Renal cortex interstitium (tissue), 15 donors: Measurements from ENCODE around the gene ANKUB1. TPM values are rescaled to one million over a fixed set of nuclear protein-coding genes. Genes with fewer than 3 reads are reported as not detected.
"Not testable (repeated sequence)": the region's sequence is repeated elsewhere in the genome, so short reads cannot be mapped to it uniquely, and the experiment has no call there.

Experiments
- DNase-seq, 11 donors: peaks; one replicate each; pipeline ENCODE4 v3.0.0-alpha.2; 2013; ENCODE audit warnings: low read depth in 9 of 11, low spot score in 4 of 11; ENCODE audit errors: extremely low read depth in 1 of 11
- long read RNA-seq, 16 experiments: transcript quantifications; one replicate each; lab custom pipeline, GENCODE V29; 2026
- polyA plus RNA-seq, 3 donors: library from polyadenylated mRNA; unstranded; fragments of 120-200 nt; gene quantifications; one replicate each; pipeline ENCODE4 v1.2.1, GENCODE V29; 2013; ENCODE audit not compliant: insufficient read length in 3 of 3

ANKUB1 gene, protein sequence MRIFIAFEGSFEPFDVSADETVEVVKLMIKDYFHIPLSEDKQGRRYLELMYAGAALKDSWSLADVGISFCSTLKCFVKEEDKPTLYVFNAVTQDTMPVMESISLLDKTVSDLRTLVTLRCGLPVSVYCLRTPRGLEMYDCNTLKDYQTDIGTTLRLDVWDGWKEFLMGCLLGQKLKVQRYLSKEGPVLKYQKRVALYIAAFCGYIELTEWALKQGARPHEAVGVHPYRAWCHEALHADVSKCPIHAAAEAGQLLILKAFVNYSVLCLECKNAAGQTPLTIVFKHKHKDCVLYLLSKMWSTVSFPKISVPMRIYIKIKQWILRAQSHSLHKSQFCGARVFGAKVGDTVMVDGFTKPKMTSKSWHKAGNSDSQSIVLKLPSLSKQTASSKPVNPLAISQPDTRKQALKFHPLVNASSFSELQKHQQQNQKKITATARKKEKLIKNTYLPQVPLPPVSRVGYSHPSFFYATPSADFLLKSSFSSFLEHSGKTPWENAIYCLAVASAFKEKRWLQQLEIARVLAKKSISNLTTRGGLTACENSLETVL
- polyA plus RNA-seq: under 1 TPM; 0.17 to 0.67 (median 0.46) TPM
- long read RNA-seq, donor 1: 0 reads
- long read RNA-seq, donor 2: 0 reads
- long read RNA-seq, donor 3: 0 reads
- long read RNA-seq, donor 4, partial matches to known transcripts: 0 of 27 reads
- long read RNA-seq, donor 4, other reads (novel, unspliced or antisense): 27 of 27 reads
- long read RNA-seq, donor 5: 0 reads
- long read RNA-seq, donor 6: 0 reads
- long read RNA-seq, donor 7: 0 reads
- long read RNA-seq, donor 8, partial matches to known transcripts: 16 of 67 reads
- long read RNA-seq, donor 8, other reads (novel, unspliced or antisense): 51 of 67 reads
- long read RNA-seq, donor 9: 0 reads
- long read RNA-seq, donor 10: 0 reads
- long read RNA-seq, donor 11: 0 reads
- long read RNA-seq, donor 12: 0 reads
- long read RNA-seq, donor 13, partial matches to known transcripts: 39 of 84 reads
- long read RNA-seq, donor 13, other reads (novel, unspliced or antisense): 45 of 84 reads
- long read RNA-seq, donor 14: 0 reads
- long read RNA-seq, donor 15, partial matches to known transcripts: 0 of 10 reads
- long read RNA-seq, donor 15, other reads (novel, unspliced or antisense): 10 of 10 reads
- long read RNA-seq, donor 16, partial matches to known transcripts: 17 of 75 reads
- long read RNA-seq, donor 16, other reads (novel, unspliced or antisense): 58 of 75 reads

DNA sequence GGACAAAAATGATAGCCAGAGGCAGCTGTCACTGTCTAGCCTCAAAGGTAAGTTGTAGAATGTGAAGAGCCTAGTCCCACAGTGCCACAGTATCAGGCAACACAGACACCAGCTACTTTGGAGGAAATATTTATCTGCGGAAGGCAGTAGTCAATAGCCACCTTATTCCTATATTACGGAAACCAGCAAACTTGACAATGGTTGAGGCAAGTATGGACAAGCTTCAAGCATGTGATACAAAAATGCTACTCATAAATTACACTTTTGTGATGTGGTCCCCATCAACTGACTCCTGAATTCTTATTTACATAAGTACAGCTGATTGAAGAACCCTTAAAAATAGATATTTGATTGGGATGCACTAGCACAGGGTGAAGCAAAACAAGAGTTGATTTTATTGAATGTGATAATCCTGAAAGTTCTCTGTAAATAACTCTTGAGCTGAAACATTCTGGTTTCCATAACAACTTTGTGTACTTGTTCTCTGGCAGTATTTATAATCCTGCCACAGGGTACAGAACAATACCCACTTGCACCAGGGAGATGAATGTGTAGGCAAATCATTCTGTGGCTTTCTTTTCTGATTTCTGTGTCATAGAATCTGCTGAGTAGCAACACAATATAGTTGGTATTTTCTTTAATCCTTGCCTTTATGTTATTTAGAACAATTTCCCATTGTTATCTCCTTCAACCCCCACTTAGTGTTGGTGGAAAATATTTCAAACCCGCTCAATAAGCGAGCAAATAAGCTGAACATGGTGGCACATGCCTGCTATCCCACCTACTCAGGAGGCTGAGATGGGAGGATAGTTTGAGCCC is at the start of gene ANKUB1:
Gene ANKUB1, minus strand, starts transcription at position 103 of the 819 bp plus-strand sequence. CDS start 188 bp downstream, outside the sequence.
- DNase-seq: no peak

DNA sequence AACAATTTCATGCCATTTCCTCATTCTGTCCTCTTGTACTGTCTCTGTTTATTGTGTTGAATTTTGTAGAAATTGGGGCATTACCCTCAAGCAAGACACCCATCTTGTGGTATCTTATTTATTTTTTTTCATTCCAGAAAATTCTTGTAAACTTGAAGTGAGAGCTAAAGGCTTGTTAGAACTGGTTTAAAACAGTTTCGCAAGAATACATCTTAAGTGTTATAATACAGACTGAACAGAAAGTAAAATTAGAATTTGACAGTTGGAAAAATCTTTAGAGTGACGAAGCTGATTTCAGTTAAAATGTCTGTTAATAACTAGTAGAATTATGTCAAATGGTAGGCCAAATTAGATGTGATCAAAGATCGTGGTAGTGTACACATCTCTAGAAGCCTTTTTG is 47.5 kb upstream of the ANKUB1 start:
- DNase-seq: no peak

GRCh38 chr3:149839469-149839868 is 47.1 kb upstream of the ANKUB1 start:
- not testable (repeated sequence) for DNase-seq

DNA sequence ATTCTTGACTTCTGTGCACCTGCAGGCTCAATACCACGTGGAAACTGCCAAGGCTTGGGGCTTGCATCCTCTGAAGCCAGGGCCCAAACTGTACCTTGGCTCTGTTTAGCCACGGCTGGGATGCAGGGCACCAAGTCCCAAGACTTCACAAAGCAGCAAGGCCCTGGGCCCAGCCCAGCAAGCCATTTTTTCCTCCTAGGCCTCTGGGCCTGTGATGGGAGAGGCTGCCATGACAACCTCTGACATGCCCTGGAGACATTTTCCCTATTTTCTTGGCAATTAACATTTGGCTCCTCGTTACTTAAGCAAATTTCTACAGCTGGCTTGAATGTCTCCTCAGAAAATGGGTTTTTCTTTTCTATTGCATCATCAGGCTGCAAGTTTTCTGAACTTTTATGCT is 46.1 kb upstream of the ANKUB1 start:
- not testable (repeated sequence) for DNase-seq

- DNase-seq: no peak
These were observed 40.9 kb upstream of the ANKUB1 start for GRCh38 chr3:149833241-149833640.

DNA sequence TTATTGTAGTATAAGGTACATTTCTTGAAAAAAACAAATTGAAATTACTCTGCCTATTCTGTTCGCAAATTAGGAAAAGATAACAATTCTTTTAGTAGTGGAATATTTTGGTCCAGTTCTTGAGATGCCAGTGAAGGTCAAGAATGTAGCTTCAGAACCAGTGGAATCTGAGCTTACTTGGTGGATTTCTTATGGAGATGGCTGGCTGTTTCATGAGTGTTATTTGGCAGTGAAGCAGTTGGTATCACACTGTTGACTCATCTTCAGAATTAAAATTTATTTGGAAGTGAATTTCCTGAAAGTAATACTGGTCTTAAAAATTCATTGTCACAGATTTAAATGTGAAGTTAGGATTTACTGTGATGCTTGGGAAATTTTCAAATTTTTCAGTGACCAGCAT is 39.7 kb upstream of the ANKUB1 start:
- no peak for DNase-seq

GRCh38 chr3:149831321-149831720 is 39.0 kb upstream of the ANKUB1 start:
- DNase-seq: no peak

DNA sequence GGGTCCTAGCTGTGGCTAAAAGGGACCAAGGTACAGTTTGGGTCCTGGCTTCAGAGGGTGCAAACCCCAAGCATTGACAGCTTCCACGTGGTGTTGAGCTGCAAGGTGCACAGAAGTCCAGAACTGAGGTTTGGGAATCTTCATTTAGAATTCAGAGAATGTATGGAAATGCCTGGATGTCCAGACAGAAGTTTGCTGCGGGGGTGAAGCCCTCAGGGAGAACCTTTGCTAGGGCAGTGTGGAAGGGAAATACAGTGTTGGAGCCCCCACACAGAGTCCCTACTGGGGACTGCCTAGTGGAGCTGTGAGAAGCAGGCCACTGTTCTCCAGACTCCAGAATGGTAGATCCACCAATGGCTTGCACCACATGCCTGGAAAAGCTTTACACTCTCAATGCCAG is 38.5 kb upstream of the ANKUB1 start:
- no peak for DNase-seq

DNA sequence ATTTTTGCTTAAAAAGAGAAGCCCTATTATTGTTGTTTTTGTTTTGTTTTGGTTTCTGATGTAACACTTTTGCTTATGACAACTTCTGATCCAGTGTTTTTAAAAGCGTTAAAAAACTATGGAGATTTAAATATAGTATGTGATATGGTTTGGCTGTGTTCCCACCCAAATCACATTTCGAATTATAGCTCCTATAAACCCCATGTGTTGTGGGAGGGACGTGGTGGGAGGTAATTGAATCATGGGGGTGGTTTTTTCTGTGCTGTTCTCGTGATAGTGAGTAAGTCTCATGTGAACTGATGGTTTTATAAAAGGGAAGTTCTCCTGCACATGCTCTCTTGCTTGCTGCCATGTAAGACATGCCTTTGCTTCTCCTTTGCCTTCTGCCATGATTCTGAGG is 37.3 kb upstream of the ANKUB1 start:
- DNase-seq: not testable (repeated sequence)

GRCh38 chr3:149828390-149828789 is 36.0 kb upstream of the ANKUB1 start:
- no peak for DNase-seq

DNA sequence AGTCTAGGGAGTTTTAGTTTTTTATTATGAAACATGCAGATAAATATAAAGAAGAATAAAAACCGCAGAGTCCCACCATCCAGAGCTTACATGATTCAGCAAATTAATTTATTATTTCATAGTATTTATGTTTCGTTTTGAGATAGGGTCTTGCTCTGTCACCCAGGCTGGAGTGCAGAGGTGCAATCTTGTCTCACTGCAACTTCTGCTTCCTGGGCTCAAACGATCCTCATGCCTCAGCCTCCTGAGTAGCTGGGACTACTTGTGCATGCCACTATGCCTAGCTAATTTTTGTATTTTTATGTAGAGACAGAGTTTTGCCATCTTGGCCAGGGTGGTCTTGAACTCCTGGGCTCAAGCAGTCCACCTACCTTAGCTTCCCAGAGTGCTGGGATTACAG is 34.3 kb upstream of the ANKUB1 start:
- no peak for DNase-seq

- DNase-seq: no peak
These were observed 27.8 kb upstream of the ANKUB1 start for GRCh38 chr3:149820183-149820582.

- DNase-seq: no peak
These were observed 27.1 kb upstream of the ANKUB1 start for GRCh38 chr3:149819432-149819831.

GRCh38 chr3:149816986-149817385 is 24.6 kb upstream of the ANKUB1 start:
- no peak for DNase-seq

DNA sequence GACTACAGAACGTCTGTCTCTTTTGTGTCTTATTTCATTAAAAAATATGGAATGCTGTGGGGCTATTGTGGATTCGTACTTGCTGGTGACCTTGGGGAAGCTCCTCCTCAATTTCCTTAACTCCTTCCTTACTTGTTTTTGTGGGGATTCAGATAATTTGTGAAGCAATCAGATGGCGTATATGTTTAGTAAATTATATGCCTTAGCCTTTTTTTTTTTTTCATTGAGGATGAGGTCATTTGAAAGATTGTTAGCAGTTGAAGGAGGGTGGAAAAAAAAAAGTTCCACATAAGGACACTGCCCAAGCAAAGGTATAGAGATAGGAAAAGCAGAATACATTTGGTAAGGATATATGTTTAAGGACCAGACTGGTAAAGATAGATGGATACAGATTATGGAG is 24.0 kb upstream of the ANKUB1 start:
- no peak for DNase-seq

GRCh38 chr3:149815728-149816127 is 23.4 kb upstream of the ANKUB1 start:
- no peak for DNase-seq

DNA sequence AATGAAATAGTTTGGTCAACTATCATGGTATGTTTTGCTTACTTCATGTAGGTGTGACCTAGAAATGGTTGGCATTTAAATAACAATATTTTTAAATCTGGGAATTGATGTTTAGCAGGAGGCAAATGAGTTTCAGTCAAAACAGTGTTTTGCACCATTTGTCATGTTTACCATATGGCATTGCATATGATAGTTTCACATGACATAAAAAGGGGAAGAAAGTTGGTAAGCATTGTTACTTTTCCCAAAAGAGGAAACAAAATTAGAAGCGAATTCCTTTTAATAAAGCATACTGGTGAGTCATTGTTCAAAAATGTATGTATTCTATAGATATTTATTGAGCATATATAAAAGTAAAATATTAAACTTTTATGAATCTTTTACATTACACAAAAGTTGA is 23.0 kb upstream of the ANKUB1 start:
- DNase-seq: no peak
